ENCODE results near the gene CNTFR. TPM values are rescaled to one million over a fixed set of nuclear protein-coding genes. Genes with fewer than 3 reads are reported as not detected.
"Not testable (repeated sequence)": the region's sequence is repeated elsewhere in the genome, so short reads cannot be mapped to it uniquely, and the experiment has no call there.

CNTFR gene
- total and polyA plus RNA-seq, 2 experiments from 2014 or later, result 0.73 to 1.9 TPM

GRCh38 chr9:34536685-34537084 lies 52.8 kb downstream of the CNTFR start:
- Histone ChIP-seq H2AFZ (no peak overlapping the region), H3K4me2 (no peak overlapping the region), H3F3A (replicated peaks; ENCODE audit: low read depth) (no peaks in the 10 kb centered on the region), H3K79me2 (replicated peaks; ENCODE audit: insufficient read depth) (no peaks in the 10 kb centered on the region), H3K4me3 (no peak overlapping the region), H3K4me1 (ENCODE audit: insufficient read depth) (no peaks in the 10 kb centered on the region), H3K27ac (ENCODE audit: low read depth) (no peak overlapping the region), H4K20me1 (replicated peaks; ENCODE audit: insufficient read depth) (no peaks in the 10 kb centered on the region), H3K9me2 (ENCODE audit: insufficient read depth) (0 out of 2 replicates have a peak, but pooled peaks cover 4% of the 10 kb centered on the region), H3K36me3 (ENCODE audit: insufficient read depth) (no peaks in the 10 kb centered on the region), H3K27me3 (ENCODE audit: insufficient read depth) (no peaks in the 10 kb centered on the region)
- peaks cover 5% of the 10 kb centered on the region for H3K27me3 Mint-ChIP-seq (ENCODE audit: insufficient read depth, low read depth, poor library complexity)
- TF ChIP-seq ZNF462 (CRISPR knock-in tag; IDR thresholded peaks at IDR 0.05) (no peak), STAT1 (IDR thresholded peaks at IDR 0.05; ENCODE audit: unreplicated experiment) (no peak), EZH2phosphoT487 (IDR thresholded peaks at IDR 0.05; ENCODE audit: unreplicated experiment) (no peak), CTCF (conservative IDR thresholded peaks at IDR 0.05; ENCODE audit: low read depth in 2 of 2) (no peak), POLR2AphosphoS5 (IDR thresholded peaks at IDR 0.05; ENCODE audit: low read depth) (no peak), EZH2 (IDR thresholded peaks at IDR 0.05; ENCODE audit: low read depth, unreplicated experiment) (no peak), ZNF114 (CRISPR knock-in tag; IDR thresholded peaks at IDR 0.05) (no peak), ZNF331 (CRISPR knock-in tag; IDR thresholded peaks at IDR 0.05; ENCODE audit: low read depth) (no peak), JUNB (IDR thresholded peaks at IDR 0.05; ENCODE audit: unreplicated experiment) (no peak)
- H3K36me3 Mint-ChIP-seq (ENCODE audit: low read depth), result peaks cover 5% of the 10 kb centered on the region; the same call in 1 of the 3 replicates
- DNase-seq (ENCODE audit: low spot score), result no peak
- no peak for ATAC-seq
- no peak overlapping the region for H3K27ac Mint-ChIP-seq
- no peak overlapping the region for H3K4me3 Mint-ChIP-seq
- peaks cover 24% of the 10 kb centered on the region for H3K9me3 Mint-ChIP-seq
- peaks cover 4% of the 10 kb centered on the region; the same call in 2 of the 3 replicates for H3K4me1 Mint-ChIP-seq

- not testable (repeated sequence) for H3K27ac Mint-ChIP-seq; H3K4me3 Mint-ChIP-seq; H4K20me1 ChIP-seq (replicated peaks; ENCODE audit: insufficient read depth); H3K4me1 Mint-ChIP-seq; H3K4me2 ChIP-seq; H3K36me3 ChIP-seq (ENCODE audit: insufficient read depth); H3K4me1 ChIP-seq (ENCODE audit: insufficient read depth); ATAC-seq; H2AFZ ChIP-seq; H3K36me3 Mint-ChIP-seq (ENCODE audit: low read depth); H3K27me3 ChIP-seq (ENCODE audit: insufficient read depth); H3K9me2 ChIP-seq (ENCODE audit: insufficient read depth); H3K4me3 ChIP-seq; H3K79me2 ChIP-seq (replicated peaks; ENCODE audit: insufficient read depth); DNase-seq (ENCODE audit: low spot score); H3F3A ChIP-seq (replicated peaks; ENCODE audit: low read depth); H3K27me3 Mint-ChIP-seq (ENCODE audit: insufficient read depth, low read depth, poor library complexity); H3K27ac ChIP-seq (ENCODE audit: low read depth)
- H3K9me3 Mint-ChIP-seq, result peaks cover 31% of the 10 kb centered on the region
Observed at GRCh38 chr9:34532041-34532440, 57.5 kb downstream of the CNTFR start.

Measured in GM23338 (cell line).